Effector CD4-positive, alpha-beta T cell (primary cell): Measurements from ENCODE around the gene GPR143.

Source experiments
- DNase-seq: peaks from one replicate; pipeline ENCODE4 v3.0.0-alpha.2; 2020

The GPR143 gene

GRCh38 chrX:9767375-9767774 is 1.7 kb upstream of the GPR143 start:
- no peak for DNase-seq

GRCh38 chrX:9765072-9765736 is 443 bp downstream of the GPR143 start:
- no peak for DNase-seq

- DNase-seq, result no peak
These were observed 6.3 kb downstream of the GPR143 start for GRCh38 chrX:9759337-9759736.

GRCh38 chrX:9758021-9758638 is 7.5 kb downstream of the GPR143 start:
- DNase-seq, result no peak

GRCh38 chrX:9757366-9757765 is 8.3 kb downstream of the GPR143 start:
- DNase-seq, result no peak

GRCh38 chrX:9749146-9749692 is 16.4 kb downstream of the GPR143 start:
- DNase-seq, result no peak

- DNase-seq, result no peak
These were observed 18.0 kb downstream of the GPR143 start for GRCh38 chrX:9747644-9748043.

GRCh38 chrX:9746148-9746888 is 19.3 kb downstream of the GPR143 start:
- no peak for DNase-seq

GRCh38 chrX:9745417-9746115 is 20.1 kb downstream of the GPR143 start:
- no peak for DNase-seq

GRCh38 chrX:9739130-9739529 is 26.5 kb downstream of the GPR143 start:
- no peak for DNase-seq

GRCh38 chrX:9738151-9738550 is 27.5 kb downstream of the GPR143 start:
- DNase-seq, result no peak

GRCh38 chrX:9737363-9737762 is 28.3 kb downstream of the GPR143 start:
- no peak for DNase-seq

GRCh38 chrX:9730752-9731151 is 34.9 kb downstream of the GPR143 start:
- DNase-seq, result no peak

- DNase-seq, result no peak
These were observed 35.6 kb downstream of the GPR143 start for GRCh38 chrX:9730078-9730477.

GRCh38 chrX:9729171-9729885 is 36.3 kb downstream of the GPR143 start:
- DNase-seq, result no peak

- no peak for DNase-seq
These were observed 37.4 kb downstream of the GPR143 start for GRCh38 chrX:9728261-9728660.

GRCh38 chrX:9724711-9725110 is 40.9 kb downstream of the GPR143 start:
- DNase-seq, result no peak

GRCh38 chrX:9717376-9717775 is 48.3 kb downstream of the GPR143 start:
- no peak for DNase-seq

- DNase-seq, result no peak
These were observed 55.3 kb downstream of the GPR143 start for GRCh38 chrX:9710332-9710731.

GRCh38 chrX:9708923-9709553 is 56.6 kb downstream of the GPR143 start:
- peak; percentile 75 for DNase-seq

GRCh38 chrX:9708086-9708485 is 57.6 kb downstream of the GPR143 start:
- no peak for DNase-seq
